ENCODE data around the gene LARP7.

LARP7 gene

DNA sequence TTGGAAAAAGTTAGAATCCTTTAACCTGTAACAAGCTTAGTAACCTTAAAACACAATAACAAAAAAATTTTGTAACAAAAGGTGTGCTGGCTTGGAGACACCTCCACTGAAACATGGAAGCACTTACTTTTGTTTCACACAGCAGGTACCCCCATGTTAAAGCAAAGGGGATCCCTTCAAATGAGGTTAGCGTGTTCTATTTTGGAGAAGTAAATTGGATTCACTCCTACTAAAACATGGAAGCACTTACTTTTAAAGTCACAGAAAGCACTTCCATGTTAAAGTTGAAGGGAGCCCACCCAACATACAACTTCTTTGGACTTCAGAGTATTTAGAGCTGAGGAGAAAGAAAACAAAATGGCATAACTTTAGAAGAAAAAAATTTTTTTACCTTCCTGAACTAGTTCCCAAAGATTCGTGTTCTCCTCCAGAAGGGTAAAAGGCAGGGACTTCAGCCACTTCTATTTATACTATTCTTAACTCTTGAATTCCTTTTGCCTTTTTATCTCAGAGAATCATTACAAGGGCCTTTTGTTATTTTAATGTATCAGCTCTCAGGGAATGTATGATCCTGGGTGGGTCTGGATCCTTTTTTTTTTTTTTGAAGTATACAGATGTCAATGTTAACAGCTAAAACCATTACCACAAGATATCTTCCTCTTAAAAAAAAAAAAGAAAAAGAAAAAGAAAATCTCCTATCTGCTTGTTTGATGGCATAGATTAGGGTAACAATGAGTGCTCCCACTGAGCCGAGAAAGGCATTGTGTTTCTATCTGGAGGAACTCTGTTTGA is 11.5 kb downstream of the LARP7 start:
- Histone ChIP-seq H3F3A (ENCODE audit: insufficient read depth) (no peaks in the 10 kb centered on the region; the same call in 1 of the 2 replicates), H2AFZ (ENCODE audit: low read depth, low read length, severe bottlenecking) (no peak overlapping the region), H3K27ac (ENCODE audit: low read depth, low read length) (no peak overlapping the region), H3K4me3 (ENCODE audit: insufficient read depth, low read length, poor library complexity, severe bottlenecking) (no peak overlapping the region), H4K20me1 (ENCODE audit: low read depth, low read length) (no peaks in the 10 kb centered on the region), H3K27me3 (ENCODE audit: low read length) (no peaks in the 10 kb centered on the region), H3K79me2 (ENCODE audit: insufficient read depth, low read length) (no peaks in the 10 kb centered on the region), H3K4me2 (ENCODE audit: low read depth, low read length, poor library complexity, severe bottlenecking) (no peak overlapping the region), H3K9me2 (replicated peaks; ENCODE audit: insufficient read depth, low read length) (no peaks in the 10 kb centered on the region), H3K9me3 (ENCODE audit: insufficient read depth, low read length) (no peaks in the 10 kb centered on the region), H3K9ac (ENCODE audit: low read length) (no peak overlapping the region), H3K36me3 (ENCODE audit: low read length) (peaks cover 4% of the 10 kb centered on the region; the same call in 1 of the 2 replicates)
- no peak for TF ChIP-seq EZH2phosphoT487 (conservative IDR thresholded peaks at IDR 0.05; ENCODE audit: low read length)
- TF ChIP-seq, protein P1, sequence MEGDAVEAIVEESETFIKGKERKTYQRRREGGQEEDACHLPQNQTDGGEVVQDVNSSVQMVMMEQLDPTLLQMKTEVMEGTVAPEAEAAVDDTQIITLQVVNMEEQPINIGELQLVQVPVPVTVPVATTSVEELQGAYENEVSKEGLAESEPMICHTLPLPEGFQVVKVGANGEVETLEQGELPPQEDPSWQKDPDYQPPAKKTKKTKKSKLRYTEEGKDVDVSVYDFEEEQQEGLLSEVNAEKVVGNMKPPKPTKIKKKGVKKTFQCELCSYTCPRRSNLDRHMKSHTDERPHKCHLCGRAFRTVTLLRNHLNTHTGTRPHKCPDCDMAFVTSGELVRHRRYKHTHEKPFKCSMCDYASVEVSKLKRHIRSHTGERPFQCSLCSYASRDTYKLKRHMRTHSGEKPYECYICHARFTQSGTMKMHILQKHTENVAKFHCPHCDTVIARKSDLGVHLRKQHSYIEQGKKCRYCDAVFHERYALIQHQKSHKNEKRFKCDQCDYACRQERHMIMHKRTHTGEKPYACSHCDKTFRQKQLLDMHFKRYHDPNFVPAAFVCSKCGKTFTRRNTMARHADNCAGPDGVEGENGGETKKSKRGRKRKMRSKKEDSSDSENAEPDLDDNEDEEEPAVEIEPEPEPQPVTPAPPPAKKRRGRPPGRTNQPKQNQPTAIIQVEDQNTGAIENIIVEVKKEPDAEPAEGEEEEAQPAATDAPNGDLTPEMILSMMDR (IDR thresholded peaks at IDR 0.05; ENCODE audit: insufficient read depth, low read length, poor library complexity, severe bottlenecking) = no peak

DNA sequence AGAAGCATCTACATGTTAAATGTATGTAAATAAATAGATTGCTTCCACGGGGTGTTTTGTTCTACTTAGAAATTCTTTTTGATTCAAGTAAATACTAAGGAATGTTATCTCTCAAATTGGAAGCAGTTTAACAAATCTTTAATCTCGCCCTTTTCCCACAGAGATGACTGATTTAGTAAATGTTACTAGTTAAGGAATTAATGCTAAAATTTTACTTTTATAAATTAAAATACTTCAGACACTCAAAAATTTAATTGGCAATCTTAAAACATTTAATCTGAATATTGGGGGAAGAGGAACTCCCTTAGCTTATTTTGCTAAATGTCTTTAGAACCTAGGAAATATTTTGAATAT is 12.1 kb downstream of the LARP7 start:
- Histone ChIP-seq H3F3A (ENCODE audit: insufficient read depth) (no peaks in the 10 kb centered on the region; the same call in 1 of the 2 replicates), H3K9me3 (ENCODE audit: insufficient read depth, low read length) (no peaks in the 10 kb centered on the region), H3K36me3 (ENCODE audit: low read length) (peaks cover 4% of the 10 kb centered on the region; the same call in 1 of the 2 replicates), H3K79me2 (ENCODE audit: insufficient read depth, low read length) (no peaks in the 10 kb centered on the region), H3K27me3 (ENCODE audit: low read length) (no peaks in the 10 kb centered on the region), H3K4me2 (ENCODE audit: low read depth, low read length, poor library complexity, severe bottlenecking) (no peak overlapping the region), H3K9ac (ENCODE audit: low read length) (no peak overlapping the region), H2AFZ (ENCODE audit: low read depth, low read length, severe bottlenecking) (no peak overlapping the region), H3K27ac (ENCODE audit: low read depth, low read length) (no peak overlapping the region), H3K4me3 (ENCODE audit: insufficient read depth, low read length, poor library complexity, severe bottlenecking) (no peak overlapping the region), H3K9me2 (replicated peaks; ENCODE audit: insufficient read depth, low read length) (no peaks in the 10 kb centered on the region), H4K20me1 (ENCODE audit: low read depth, low read length) (no peaks in the 10 kb centered on the region)
- TF ChIP-seq, protein P1 (IDR thresholded peaks at IDR 0.05; ENCODE audit: insufficient read depth, low read length, poor library complexity, severe bottlenecking) = no peak

DNA sequence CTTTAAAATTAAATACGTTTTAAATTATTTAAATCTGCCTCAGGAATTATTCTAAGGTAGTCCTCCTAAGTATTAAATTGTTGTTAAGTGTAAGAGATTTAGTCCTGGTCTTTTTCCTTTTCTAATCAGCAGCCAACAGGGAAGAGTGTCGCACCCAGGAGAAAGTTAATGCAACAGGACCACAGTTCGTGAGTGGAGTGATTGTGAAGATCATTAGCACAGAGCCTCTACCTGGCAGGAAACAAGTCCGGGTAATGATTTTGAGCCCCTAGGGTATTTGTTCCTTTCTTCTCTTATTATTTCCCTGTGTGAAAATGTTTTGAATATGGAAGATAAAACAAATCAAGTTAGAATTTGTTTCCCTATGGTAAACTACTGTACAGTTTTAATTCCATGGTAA is 13.4 kb downstream of the LARP7 start:
- no peaks in the 10 kb centered on the region; the same call in 1 of the 2 replicates for H3F3A ChIP-seq (ENCODE audit: insufficient read depth)
- H3K9me3 ChIP-seq (ENCODE audit: insufficient read depth, low read length) = no peaks in the 10 kb centered on the region
- H3K9ac ChIP-seq (ENCODE audit: low read length) = no peak overlapping the region
- no peaks in the 10 kb centered on the region for H3K79me2 ChIP-seq (ENCODE audit: insufficient read depth, low read length)
- TF ChIP-seq, protein P1 (IDR thresholded peaks at IDR 0.05; ENCODE audit: insufficient read depth, low read length, poor library complexity, severe bottlenecking) = no peak
- no peak for TF ChIP-seq EZH2phosphoT487 (conservative IDR thresholded peaks at IDR 0.05; ENCODE audit: low read length)
- peaks cover 4% of the 10 kb centered on the region; the same call in 1 of the 2 replicates for H3K36me3 ChIP-seq (ENCODE audit: low read length)
- H3K27me3 ChIP-seq (ENCODE audit: low read length) = no peaks in the 10 kb centered on the region
- no peak overlapping the region for H3K27ac ChIP-seq (ENCODE audit: low read depth, low read length)
- no peak overlapping the region for H3K4me2 ChIP-seq (ENCODE audit: low read depth, low read length, poor library complexity, severe bottlenecking)
- no peak overlapping the region for H3K4me3 ChIP-seq (ENCODE audit: insufficient read depth, low read length, poor library complexity, severe bottlenecking)
- H3K9me2 ChIP-seq (replicated peaks; ENCODE audit: insufficient read depth, low read length) = no peaks in the 10 kb centered on the region
- no peaks in the 10 kb centered on the region for H4K20me1 ChIP-seq (ENCODE audit: low read depth, low read length)
- H2AFZ ChIP-seq (ENCODE audit: low read depth, low read length, severe bottlenecking) = no peak overlapping the region

Data from SU-DHL-6 (cell line).